Measurements from ENCODE around the gene DOCK11.

Gene DOCK11

DNA sequence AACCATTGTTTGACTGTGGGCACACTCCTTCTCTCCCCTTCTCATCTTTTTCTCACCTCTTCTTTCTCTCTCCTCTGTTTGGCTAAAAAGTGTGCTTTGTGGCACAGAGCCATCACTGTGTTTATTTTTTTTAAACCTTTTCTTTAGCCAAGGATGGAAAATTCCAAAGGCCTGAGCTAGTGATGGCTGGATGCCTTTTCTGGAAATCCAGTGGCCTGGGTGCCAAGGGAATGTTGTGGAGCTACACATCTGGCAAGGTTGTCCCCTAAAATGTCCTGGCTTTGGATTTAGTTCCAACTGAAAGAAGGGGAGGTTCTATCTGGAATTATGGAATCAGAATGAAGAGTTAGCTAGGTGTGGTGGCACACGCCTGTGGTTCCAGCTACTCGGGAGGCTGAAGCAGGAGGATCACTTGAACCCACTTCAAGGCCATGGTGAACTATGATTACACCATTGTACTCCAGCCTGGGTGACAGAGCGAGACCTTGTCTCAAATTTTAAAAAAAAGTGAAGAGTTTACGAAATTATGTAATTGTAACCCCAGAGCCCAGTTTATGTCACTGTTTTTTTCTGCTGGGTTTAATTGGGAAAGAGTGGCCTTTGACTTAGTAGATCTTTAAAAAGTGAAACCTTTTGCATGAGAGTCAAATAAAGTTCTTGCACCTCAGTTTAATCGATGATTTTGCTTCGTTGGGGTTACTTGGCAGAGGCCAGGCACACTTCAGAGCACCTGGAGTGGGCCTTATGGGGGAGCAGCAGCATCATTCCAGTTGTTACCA, 17.7 kb downstream of the DOCK11 start:
- H3K9ac ChIP-seq (ENCODE audit: low read depth in 1 of 2, low read length in 2 of 2), result no peak overlapping the region
- no peaks in the 10 kb centered on the region for H3K9me3 ChIP-seq (ENCODE audit: control insufficient read depth in 2 of 2, low read length in 2 of 2)
- no peaks in the 10 kb centered on the region for H3K27me3 ChIP-seq (ENCODE audit: control insufficient read depth in 2 of 2, insufficient read depth in 2 of 2, low read length in 2 of 2)
- H3K27ac ChIP-seq (ENCODE audit: low read depth in 2 of 2, low read length in 2 of 2), result no peak overlapping the region
- H3K4me1 ChIP-seq (ENCODE audit: control insufficient read depth in 2 of 2, insufficient read depth in 2 of 2, low read length in 2 of 2), result no peaks in the 10 kb centered on the region
- no peaks in the 10 kb centered on the region for H3K36me3 ChIP-seq (ENCODE audit: control insufficient read depth in 2 of 2, insufficient read depth in 2 of 2, low read length in 2 of 2)
- H3K4me3 ChIP-seq (ENCODE audit: low read length in 2 of 2), result no peak overlapping the region

DNA sequence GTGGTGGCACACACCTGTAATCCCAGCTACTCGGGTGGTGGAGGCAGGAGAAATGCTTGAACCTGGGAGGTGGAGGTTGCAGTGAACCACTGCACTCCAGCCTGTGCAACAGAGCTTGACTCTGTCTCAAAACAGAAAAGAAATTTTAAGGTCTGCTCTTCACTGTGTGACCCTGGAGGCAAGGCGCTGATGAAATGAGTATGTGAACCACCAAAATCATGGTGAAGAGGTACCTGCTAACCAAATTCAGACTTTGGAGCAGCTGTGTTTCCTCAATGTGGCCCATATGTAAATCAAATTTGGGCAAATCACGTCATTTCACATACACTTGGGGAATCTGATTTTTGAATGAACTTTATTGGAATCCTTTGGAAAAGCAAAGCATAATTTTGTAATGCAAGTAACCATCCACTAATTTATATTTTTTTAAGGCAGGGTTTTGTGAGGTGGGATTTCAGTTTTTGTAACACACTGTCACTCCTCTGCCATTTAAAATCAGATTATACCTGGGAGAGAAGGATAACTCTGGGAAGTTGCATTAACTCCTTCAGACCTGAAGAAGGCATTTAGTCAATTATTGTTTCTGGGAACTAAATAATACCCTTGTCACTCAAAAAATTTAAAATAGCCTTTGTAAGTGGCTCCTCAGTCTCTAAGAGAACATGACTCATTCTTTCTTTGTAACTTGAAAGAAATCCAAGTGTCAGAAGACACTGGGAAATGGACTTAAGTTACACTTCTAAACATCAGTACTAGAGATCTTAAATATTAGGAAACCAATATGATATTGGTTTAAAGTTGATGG, 24.0 kb downstream of the DOCK11 start:
- Histone ChIP-seq H3K9ac (ENCODE audit: low read depth in 1 of 2, low read length in 2 of 2) (no peak overlapping the region), H3K4me1 (ENCODE audit: control insufficient read depth in 2 of 2, insufficient read depth in 2 of 2, low read length in 2 of 2) (no peaks in the 10 kb centered on the region), H3K4me3 (ENCODE audit: low read length in 2 of 2) (no peak overlapping the region), H3K9me3 (ENCODE audit: control insufficient read depth in 2 of 2, low read length in 2 of 2) (no peaks in the 10 kb centered on the region), H3K36me3 (ENCODE audit: control insufficient read depth in 2 of 2, insufficient read depth in 2 of 2, low read length in 2 of 2) (no peaks in the 10 kb centered on the region), H3K27ac (ENCODE audit: low read depth in 2 of 2, low read length in 2 of 2) (no peak overlapping the region), H3K27me3 (ENCODE audit: control insufficient read depth in 2 of 2, insufficient read depth in 2 of 2, low read length in 2 of 2) (no peaks in the 10 kb centered on the region)

DNA sequence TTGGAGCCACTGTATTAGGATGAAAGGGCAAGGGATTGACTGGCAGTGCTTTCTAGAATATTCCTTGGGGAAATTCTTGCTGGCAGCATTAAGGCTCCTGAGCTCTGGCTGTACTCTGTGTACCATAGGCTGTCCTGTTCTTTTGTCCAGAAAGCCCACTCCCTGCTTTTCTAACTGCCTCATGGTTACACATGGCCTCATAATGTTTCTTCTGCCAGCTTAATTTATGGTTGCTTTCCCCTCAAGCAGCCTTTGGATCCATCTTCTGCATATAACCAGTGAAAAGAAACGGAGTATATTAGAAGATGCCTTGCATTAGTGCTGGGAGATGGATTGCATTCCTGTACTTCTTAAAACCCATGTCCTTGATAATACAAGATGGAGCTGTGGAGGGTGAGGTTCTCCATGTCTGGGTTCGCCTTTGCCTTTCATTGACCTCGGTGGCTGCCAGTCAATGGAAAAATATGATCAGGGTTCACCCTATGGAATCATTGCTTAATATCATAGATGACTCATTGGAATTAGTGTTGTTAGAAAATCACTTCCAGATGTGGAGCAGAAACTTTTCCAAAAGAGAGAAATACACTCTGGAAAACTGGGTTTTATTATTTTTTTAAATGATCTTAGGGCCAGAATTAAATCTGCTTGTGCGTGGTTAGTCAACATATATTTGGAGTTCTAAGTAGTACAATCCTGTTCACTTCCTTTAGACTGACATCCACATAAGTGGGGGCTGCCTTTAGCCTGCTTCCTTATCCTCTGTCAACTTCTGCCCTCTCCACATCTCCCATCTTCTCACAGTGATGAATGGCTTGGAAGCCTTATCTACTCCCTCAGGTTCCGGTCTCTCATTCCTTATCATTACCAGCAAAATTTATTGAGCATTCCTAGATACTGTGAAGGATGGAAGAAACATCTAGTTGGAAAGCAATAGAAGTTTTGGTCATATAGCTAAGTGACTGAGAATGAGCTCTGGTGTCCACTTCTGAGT, 24.9 kb downstream of the DOCK11 start:
- no peaks in the 10 kb centered on the region for H3K9me3 ChIP-seq (ENCODE audit: control insufficient read depth in 2 of 2, low read length in 2 of 2)
- H3K4me3 ChIP-seq (ENCODE audit: low read length in 2 of 2), result no peak overlapping the region
- H3K4me1 ChIP-seq (ENCODE audit: control insufficient read depth in 2 of 2, insufficient read depth in 2 of 2, low read length in 2 of 2), result no peaks in the 10 kb centered on the region
- H3K9ac ChIP-seq (ENCODE audit: low read depth in 1 of 2, low read length in 2 of 2), result no peak overlapping the region
- H3K27me3 ChIP-seq (ENCODE audit: control insufficient read depth in 2 of 2, insufficient read depth in 2 of 2, low read length in 2 of 2), result no peaks in the 10 kb centered on the region
- no peak overlapping the region for H3K27ac ChIP-seq (ENCODE audit: low read depth in 2 of 2, low read length in 2 of 2)
- no peaks in the 10 kb centered on the region for H3K36me3 ChIP-seq (ENCODE audit: control insufficient read depth in 2 of 2, insufficient read depth in 2 of 2, low read length in 2 of 2)

DNA sequence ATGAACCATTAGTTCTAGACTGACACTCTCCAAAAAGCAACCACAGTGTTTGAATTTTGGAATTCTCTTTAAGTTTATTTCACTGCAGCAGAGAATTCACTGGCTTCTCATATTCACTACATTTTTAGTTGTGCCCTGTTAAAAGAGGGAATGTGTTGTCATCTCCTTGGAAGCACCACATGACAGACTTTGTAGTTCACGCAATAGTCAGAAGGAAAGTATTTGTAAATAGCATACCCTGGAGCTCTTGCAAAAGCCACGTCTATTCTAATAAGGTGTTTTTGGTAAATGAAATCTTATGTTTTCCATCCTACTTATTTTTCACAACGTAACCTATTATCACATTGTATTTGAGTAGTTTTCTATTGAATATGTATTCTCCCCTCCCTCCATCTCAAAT, 25.8 kb downstream of the DOCK11 start:
- H3K9me3 ChIP-seq (ENCODE audit: control insufficient read depth in 2 of 2, low read length in 2 of 2), result no peaks in the 10 kb centered on the region
- H3K27ac ChIP-seq (ENCODE audit: low read depth in 2 of 2, low read length in 2 of 2), result no peak overlapping the region

DNA sequence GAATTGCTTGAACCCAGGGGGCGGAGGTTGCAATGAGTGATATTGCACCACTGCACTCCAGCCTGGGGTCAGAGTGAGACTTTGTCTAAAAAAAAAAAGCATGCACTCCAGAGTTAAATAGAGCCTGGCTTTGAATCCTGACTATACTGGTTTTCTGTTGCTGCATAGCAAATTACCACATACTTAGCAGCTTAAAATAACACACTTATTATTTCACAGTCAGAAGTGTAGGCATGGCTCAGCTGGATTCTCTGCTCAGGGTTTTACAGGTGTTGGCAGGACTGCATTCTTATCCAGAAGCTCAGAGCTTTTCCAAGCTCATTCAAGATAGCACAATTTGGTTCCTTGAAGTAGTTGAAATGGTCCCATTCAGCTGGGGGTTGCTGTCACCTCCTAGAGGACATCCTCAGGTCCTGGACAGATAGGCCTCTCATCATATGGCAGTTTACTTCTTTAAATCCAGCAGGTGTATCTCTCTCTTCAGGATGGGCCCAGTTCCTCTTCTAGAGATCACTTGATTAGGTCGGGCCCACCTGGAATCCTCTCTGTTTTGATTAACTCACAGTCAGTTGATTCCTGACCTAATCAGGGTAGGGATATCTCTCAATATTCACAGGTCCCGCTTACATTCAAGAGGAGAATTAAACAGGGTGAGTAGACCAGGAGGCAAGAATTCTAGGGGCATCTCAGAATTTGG, 26.8 kb downstream of the DOCK11 start:
- no peak overlapping the region for H3K9ac ChIP-seq (ENCODE audit: low read depth in 1 of 2, low read length in 2 of 2)
- no peaks in the 10 kb centered on the region for H3K27me3 ChIP-seq (ENCODE audit: control insufficient read depth in 2 of 2, insufficient read depth in 2 of 2, low read length in 2 of 2)
- H3K4me3 ChIP-seq (ENCODE audit: low read length in 2 of 2), result no peak overlapping the region
- H3K9me3 ChIP-seq (ENCODE audit: control insufficient read depth in 2 of 2, low read length in 2 of 2), result no peaks in the 10 kb centered on the region
- no peaks in the 10 kb centered on the region for H3K36me3 ChIP-seq (ENCODE audit: control insufficient read depth in 2 of 2, insufficient read depth in 2 of 2, low read length in 2 of 2)
- no peaks in the 10 kb centered on the region for H3K4me1 ChIP-seq (ENCODE audit: control insufficient read depth in 2 of 2, insufficient read depth in 2 of 2, low read length in 2 of 2)
- no peak overlapping the region for H3K27ac ChIP-seq (ENCODE audit: low read depth in 2 of 2, low read length in 2 of 2)

More for the DNA sequence above, 25.8 kb downstream of the DOCK11 start:
- H3K27me3 ChIP-seq (ENCODE audit: control insufficient read depth in 2 of 2, insufficient read depth in 2 of 2, low read length in 2 of 2), result no peaks in the 10 kb centered on the region
- no peaks in the 10 kb centered on the region for H3K36me3 ChIP-seq (ENCODE audit: control insufficient read depth in 2 of 2, insufficient read depth in 2 of 2, low read length in 2 of 2)
- H3K9ac ChIP-seq (ENCODE audit: low read depth in 1 of 2, low read length in 2 of 2), result no peak overlapping the region
- H3K4me3 ChIP-seq (ENCODE audit: low read length in 2 of 2), result no peak overlapping the region
- H3K4me1 ChIP-seq (ENCODE audit: control insufficient read depth in 2 of 2, insufficient read depth in 2 of 2, low read length in 2 of 2), result no peaks in the 10 kb centered on the region

DNA sequence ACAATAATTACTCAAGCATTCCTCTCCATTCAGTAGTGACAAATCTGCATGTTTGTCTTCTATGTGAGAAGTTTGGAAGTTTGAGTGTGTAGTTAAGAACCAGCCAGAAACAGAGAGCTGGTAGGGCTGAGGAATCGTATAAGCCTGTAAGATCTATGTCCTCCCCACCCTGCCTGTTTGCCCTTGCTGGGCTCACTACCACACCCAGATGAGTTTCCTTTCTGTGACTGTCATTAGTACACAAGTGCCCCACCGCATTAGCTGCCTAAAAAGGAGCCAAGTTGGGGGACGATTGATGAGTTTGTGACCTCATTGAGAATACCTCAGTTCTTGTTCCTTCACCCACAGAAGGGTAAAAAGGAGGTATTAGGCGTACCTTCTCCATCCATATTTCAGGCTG, 28.3 kb downstream of the DOCK11 start:
- Histone ChIP-seq H3K27me3 (ENCODE audit: control insufficient read depth in 2 of 2, insufficient read depth in 2 of 2, low read length in 2 of 2) (no peaks in the 10 kb centered on the region), H3K4me3 (ENCODE audit: low read length in 2 of 2) (no peak overlapping the region), H3K36me3 (ENCODE audit: control insufficient read depth in 2 of 2, insufficient read depth in 2 of 2, low read length in 2 of 2) (no peaks in the 10 kb centered on the region), H3K9me3 (ENCODE audit: control insufficient read depth in 2 of 2, low read length in 2 of 2) (no peaks in the 10 kb centered on the region), H3K27ac (ENCODE audit: low read depth in 2 of 2, low read length in 2 of 2) (no peak overlapping the region), H3K4me1 (ENCODE audit: control insufficient read depth in 2 of 2, insufficient read depth in 2 of 2, low read length in 2 of 2) (no peaks in the 10 kb centered on the region), H3K9ac (ENCODE audit: low read depth in 1 of 2, low read length in 2 of 2) (no peak overlapping the region)

DNA sequence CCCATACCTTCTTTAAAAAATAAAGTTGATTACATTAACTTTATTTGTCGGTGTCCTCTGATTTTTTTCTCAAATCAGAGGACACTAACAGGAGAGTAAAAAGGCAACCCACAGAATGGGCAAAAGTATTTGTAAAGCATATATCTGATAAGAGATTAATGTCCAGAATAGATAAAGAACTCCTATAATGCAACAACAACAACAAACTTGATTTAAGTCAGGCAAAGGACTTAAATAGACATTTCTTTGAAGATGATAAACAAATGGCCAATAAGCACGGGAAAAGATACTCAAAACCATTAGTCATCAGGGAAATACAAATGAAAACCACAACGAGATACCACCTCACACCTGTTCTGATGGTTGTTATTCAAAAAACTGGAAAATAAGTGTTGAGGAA, 28.7 kb downstream of the DOCK11 start:
- Histone ChIP-seq H3K36me3 (ENCODE audit: control insufficient read depth in 2 of 2, insufficient read depth in 2 of 2, low read length in 2 of 2) (no peaks in the 10 kb centered on the region), H3K9me3 (ENCODE audit: control insufficient read depth in 2 of 2, low read length in 2 of 2) (no peaks in the 10 kb centered on the region), H3K27ac (ENCODE audit: low read depth in 2 of 2, low read length in 2 of 2) (no peak overlapping the region), H3K9ac (ENCODE audit: low read depth in 1 of 2, low read length in 2 of 2) (no peak overlapping the region), H3K27me3 (ENCODE audit: control insufficient read depth in 2 of 2, insufficient read depth in 2 of 2, low read length in 2 of 2) (no peaks in the 10 kb centered on the region), H3K4me3 (ENCODE audit: low read length in 2 of 2) (no peak overlapping the region), H3K4me1 (ENCODE audit: control insufficient read depth in 2 of 2, insufficient read depth in 2 of 2, low read length in 2 of 2) (no peaks in the 10 kb centered on the region)

DNA sequence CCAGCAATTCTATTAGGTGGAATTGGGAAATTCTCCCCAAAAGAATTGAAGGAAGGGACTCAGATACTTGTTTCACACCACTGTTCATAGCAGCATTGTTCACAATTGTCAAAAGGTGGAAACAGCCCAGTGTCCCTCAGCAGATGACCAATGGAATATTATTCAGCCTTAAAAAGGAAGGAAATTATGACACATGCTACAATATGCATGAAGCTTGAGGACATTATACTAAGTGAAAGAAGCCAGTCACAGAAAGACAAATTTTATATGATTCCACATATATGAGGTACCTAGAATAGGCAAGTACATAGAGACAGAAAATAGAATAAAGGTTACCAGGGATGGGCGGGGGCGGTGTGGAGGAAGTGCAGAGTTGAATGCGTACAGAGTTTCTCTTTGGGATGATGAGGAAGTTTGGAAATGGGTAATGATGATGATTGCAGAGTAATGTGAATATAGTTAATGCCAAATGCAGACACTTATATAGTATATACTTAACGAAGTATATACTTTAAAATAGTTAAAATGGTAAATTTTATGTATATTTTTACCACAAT, 29.6 kb downstream of the DOCK11 start:
- Histone ChIP-seq H3K4me3 (ENCODE audit: low read length in 2 of 2) (no peak overlapping the region), H3K9ac (ENCODE audit: low read depth in 1 of 2, low read length in 2 of 2) (no peak overlapping the region), H3K36me3 (ENCODE audit: control insufficient read depth in 2 of 2, insufficient read depth in 2 of 2, low read length in 2 of 2) (no peaks in the 10 kb centered on the region), H3K27me3 (ENCODE audit: control insufficient read depth in 2 of 2, insufficient read depth in 2 of 2, low read length in 2 of 2) (no peaks in the 10 kb centered on the region), H3K27ac (ENCODE audit: low read depth in 2 of 2, low read length in 2 of 2) (no peak overlapping the region), H3K9me3 (ENCODE audit: control insufficient read depth in 2 of 2, low read length in 2 of 2) (no peaks in the 10 kb centered on the region), H3K4me1 (ENCODE audit: control insufficient read depth in 2 of 2, insufficient read depth in 2 of 2, low read length in 2 of 2) (no peaks in the 10 kb centered on the region)

DNA sequence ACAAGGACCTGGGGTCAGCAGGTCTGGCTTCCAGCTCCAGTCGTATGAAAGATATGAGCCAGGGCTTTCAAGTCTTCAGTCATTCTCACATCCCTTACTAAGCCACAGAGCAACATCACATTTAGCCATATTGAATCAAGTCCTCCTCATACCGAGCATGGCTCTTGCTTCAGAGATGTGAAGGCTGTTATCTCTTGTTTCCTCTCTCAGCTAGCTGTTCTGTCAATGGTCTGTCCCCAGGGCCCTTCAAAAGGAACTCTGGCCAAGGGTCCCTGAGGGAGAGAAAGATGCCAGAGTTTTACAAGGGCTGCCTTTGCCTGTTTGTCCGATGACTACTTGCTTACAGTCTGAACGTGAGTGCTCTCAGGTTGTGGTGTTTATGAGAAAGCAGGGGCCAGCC, 30.5 kb downstream of the DOCK11 start:
- no peaks in the 10 kb centered on the region for H3K9me3 ChIP-seq (ENCODE audit: control insufficient read depth in 2 of 2, low read length in 2 of 2)
- no peak overlapping the region for H3K27ac ChIP-seq (ENCODE audit: low read depth in 2 of 2, low read length in 2 of 2)
- no peak overlapping the region for H3K9ac ChIP-seq (ENCODE audit: low read depth in 1 of 2, low read length in 2 of 2)
- no peaks in the 10 kb centered on the region for H3K27me3 ChIP-seq (ENCODE audit: control insufficient read depth in 2 of 2, insufficient read depth in 2 of 2, low read length in 2 of 2)
- no peaks in the 10 kb centered on the region for H3K4me1 ChIP-seq (ENCODE audit: control insufficient read depth in 2 of 2, insufficient read depth in 2 of 2, low read length in 2 of 2)
- no peak overlapping the region for H3K4me3 ChIP-seq (ENCODE audit: low read length in 2 of 2)
- H3K36me3 ChIP-seq (ENCODE audit: control insufficient read depth in 2 of 2, insufficient read depth in 2 of 2, low read length in 2 of 2), result no peaks in the 10 kb centered on the region

Data from mucosa of rectum (tissue), 2 donors.